GM19455 (cell line): ENCODE measurements around the gene DCDC1.
A peak's percentile ranks its signal among the peaks of the same experiment; 100 is the strongest.
"Not testable (repeated sequence)": the region's sequence is repeated elsewhere in the genome, so short reads cannot be mapped to it uniquely, and the experiment has no call there.

Experiments used
- ATAC-seq: cut with Tn5 transposase; IDR thresholded peaks from one replicate; pipeline ENCODE4 v1.9.1; 2021; ENCODE audit not compliant: unreplicated experiment

DCDC1 gene

GRCh38 chr11:31326470-31327148, 42.9 kb downstream of the DCDC1 start:
- ATAC-seq, result peak; percentile 79

GRCh38 chr11:31325160-31325559, 44.4 kb downstream of the DCDC1 start:
- no peak for ATAC-seq

DNA sequence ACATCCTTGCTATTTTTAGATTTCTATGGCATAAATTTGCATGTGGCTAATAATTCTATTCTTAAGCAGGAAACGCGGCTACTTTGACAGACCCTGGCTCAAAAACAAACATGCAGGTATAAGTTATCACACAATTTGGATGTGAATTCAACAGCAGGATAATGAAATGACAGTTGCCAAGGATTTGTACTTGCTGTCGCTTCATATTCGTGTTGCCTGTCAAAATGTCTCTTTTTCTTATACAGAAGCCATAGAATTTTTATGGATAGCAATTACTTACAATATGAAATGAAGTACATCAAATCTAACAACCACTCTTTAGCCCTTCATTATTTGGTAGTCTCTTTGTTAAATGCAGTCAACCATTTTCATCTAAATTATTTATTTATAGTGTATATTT, 46.4 kb downstream of the DCDC1 start:
- ATAC-seq, result no peak

GRCh38 chr11:31321494-31321893, 48.0 kb downstream of the DCDC1 start:
- ATAC-seq, result not testable (repeated sequence)

DNA sequence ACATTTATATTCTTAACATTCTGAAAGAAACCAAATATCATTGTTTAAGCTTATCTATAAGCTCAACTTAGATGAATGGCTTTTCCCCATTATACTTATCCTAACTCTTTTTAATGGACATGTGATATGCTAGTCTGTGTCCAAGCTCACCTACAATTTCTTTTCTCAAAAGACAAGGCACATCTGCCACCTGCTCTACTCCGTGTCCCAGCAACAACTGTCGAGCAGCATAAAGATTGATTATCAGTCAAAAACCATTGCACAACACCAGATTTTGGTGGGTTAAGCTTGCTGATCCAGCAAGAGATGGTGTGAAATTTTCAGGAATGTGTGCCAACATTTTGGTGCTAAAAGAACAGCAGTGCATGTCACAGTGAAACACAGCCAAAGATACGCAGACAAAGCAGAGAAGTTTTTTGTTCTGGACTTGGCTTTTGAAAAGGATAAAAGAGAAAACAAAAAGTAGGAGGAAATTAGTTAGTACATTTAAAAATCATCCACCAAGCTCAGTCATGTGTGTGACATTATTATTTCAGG, 65.8 kb downstream of the DCDC1 start:
- ATAC-seq, result no peak

- no peak for ATAC-seq
Measured at GRCh38 chr11:31301549-31302510, 67.7 kb downstream of the DCDC1 start.

- no peak for ATAC-seq
Measured at GRCh38 chr11:31295308-31295707, 74.2 kb downstream of the DCDC1 start.

GRCh38 chr11:31273527-31273926, 96.0 kb downstream of the DCDC1 start:
- not testable (repeated sequence) for ATAC-seq

GRCh38 chr11:31267720-31268119, 101.8 kb downstream of the DCDC1 start:
- no peak for ATAC-seq

DNA sequence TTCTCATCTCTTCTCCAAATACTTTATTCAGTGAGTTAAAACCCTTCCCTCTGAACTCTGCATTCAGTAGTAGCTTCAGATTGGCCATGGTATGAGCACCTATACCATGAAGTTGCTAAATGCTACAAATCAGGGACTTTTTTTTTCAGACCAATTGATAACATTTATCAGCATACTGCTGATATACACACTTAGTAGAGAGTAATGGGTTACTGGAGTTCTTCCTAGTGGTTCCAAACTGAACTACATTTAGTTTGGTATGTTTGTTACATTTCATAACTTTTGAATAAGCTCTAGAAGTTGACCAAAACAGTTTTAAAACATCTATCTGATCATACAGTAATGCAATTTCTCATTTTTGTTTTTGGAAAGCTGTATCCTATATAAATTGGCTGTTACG, 104.7 kb downstream of the DCDC1 start:
- ATAC-seq, result no peak

- ATAC-seq, result no peak
Measured at GRCh38 chr11:31262761-31263160, 106.8 kb downstream of the DCDC1 start.

DNA sequence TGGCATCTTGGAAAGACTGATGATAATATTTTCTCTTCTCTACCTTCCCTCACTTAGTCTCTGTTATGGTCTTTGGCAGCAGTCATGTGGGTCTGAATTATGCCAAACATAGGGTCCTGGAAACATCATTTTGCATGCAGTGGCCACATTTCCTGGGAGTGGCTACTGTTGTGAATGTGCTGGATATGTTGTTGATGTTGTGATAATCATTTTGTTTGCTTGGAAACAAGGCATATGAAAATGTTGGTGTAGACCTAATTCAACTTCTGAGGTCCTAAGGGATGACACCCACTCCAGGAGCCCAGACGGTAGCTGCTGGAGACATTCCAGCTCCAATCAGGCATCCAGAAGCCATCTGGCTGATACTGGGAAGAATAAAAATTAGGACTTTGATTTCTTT, 109.7 kb downstream of the DCDC1 start:
- ATAC-seq, result no peak

- no peak for ATAC-seq
Measured at GRCh38 chr11:31254415-31254814, 115.1 kb downstream of the DCDC1 start.

GRCh38 chr11:31248768-31249167, 120.8 kb downstream of the DCDC1 start:
- no peak for ATAC-seq

DNA sequence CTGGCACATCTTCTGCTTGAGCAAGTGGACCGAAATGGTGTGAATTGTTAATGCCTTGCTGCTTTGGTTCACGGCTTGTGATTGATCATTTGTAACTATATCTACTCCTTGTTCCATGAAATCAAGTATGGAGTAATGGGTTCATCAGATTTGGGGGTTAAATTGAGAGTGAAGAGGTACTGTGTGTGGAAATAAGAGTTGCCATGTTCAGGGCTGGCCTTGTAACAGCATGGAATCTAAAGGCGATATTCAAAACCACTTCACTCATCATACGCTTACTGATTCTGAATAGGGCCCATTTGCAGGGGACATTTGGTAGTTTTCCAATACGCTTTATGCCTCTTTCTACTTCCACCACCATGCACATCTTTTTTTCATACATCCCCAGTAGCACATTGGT, 122.2 kb downstream of the DCDC1 start:
- ATAC-seq, result no peak

DNA sequence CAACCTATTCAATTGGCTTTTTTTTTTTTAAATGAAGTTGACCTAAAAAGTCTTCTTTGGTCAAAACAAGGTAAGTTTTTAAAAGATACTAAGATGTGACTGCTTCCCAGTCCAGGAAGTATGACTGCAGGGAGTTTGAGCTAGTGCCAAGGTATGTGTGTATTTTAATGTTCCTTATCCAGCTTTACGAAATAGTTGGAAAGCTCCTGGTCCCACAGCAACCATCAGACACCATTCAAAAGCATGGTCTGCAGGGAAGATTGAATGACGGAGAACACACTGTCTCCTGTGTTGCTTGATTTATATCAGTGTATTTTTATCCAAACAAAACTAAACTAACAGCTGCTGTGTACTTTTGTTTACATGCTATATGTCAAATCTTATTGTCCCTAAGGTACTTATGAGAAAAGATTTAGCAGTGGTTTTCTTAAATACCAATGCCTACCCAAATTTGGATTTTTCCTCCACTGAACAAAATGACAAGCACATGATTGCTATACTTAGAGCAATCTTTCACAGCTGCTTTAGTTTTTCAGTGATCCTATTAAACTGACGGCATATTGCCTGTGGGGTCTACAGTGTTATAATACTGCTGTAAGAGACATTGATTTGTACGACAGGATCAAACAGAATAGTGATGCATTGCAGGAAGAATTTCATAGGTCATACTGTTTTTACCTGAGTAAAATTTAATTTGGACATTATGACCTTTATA, 122.9 kb downstream of the DCDC1 start:
- no peak for ATAC-seq

- no peak for ATAC-seq
Measured at GRCh38 chr11:31243706-31244105, 125.8 kb downstream of the DCDC1 start.

DNA sequence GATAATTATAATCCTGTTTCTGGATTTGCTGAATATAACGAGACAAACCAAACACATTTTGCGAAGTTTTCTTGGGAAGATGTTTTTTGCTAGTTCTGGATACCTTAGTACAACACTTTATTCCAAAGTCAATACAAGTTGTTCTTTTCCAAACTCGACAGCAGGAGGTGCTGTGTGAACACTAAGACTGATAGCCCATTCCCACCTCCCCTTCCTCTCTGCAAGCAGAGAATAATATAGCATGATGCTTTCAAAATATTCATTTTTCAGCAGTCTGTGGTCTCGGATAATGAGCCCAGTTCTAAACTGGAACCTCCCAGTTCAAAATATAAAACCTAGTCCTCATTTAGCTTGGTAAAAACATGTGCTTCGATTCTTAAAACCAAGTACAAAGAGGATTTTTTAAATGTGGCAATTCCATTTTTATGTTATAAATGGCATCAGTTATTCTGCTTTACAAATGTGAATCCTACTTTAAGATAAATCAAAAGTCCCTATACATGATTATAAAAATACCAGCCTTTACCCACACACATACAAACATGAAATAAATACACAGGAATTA, 129.1 kb downstream of the DCDC1 start:
- ATAC-seq, result no peak

DNA sequence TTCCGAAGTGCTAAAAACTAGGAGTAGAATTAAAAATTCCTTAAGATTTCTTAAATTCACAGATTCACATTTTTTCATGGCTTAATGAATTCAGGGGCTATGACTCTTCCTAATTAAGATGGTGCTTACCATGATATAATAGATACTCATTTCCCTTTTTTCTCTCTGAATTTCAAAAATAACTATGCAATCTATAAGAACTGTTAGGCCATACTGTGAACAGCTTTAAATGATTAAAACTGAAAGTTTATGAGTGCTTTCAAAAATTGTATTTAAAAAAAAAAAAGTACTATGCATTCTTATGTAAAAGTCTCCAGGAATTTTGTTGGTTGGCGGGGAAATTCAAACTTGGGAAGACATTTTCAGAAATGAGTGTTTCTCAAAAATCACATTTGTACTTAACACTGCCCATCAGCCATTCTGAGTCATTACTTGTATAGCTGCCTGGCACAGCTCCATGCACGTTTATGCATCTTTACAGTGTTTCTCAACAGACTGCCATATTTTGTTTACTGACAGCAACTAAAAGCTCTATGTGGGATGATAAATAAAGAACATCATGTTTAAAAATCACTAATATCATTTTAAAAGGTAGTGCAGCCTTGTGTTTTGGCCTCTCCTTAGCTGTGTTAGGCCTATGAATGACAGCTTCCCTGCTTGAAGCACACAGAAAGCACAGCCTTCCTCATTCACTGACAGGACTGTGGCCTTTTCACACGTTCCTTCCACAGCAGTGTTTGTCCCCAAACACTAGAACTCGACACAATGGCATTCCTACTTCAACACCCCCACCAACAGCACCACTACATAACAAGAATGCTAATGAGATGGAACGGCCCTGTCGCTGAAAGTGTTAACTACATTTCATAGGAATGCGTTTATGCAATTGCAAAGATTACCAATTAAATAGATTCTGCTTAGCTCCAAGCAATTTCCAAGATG, 131.4 kb downstream of the DCDC1 start:
- ATAC-seq, result no peak

GRCh38 chr11:31236143-31236542, 133.4 kb downstream of the DCDC1 start:
- no peak for ATAC-seq
